HEK293 (cell line): ENCODE measurements around the gene ELAC1.

Source experiments
- BCL11B ChIP-seq: fragments of 450-650 bp; formaldehyde crosslinking; IDR thresholded peaks from 2 replicates; pipeline ENCODE4 v1.5.1; 2016; ENCODE audit warnings: low read depth, missing biosample characterization, missing genetic modification characterization
- HIC1 ChIP-seq: fragments of 450-650 bp; formaldehyde crosslinking; IDR thresholded peaks from 2 replicates; pipeline ENCODE4 v1.5.1; 2016; ENCODE audit warnings: missing biosample characterization, missing genetic modification characterization
- MEIS1 ChIP-seq: sonication (generic); formaldehyde crosslinking; IDR thresholded peaks from 2 replicates; pipeline ENCODE4 v1.8.1; 2022; ENCODE audit warnings: missing genetic modification reagents, mild to moderate bottlenecking, borderline replicate concordance
- MZF1 ChIP-seq: fragments of 450-650 bp; formaldehyde crosslinking; IDR thresholded peaks from 2 replicates; pipeline ENCODE4 v1.5.1; 2017; ENCODE audit warnings: missing biosample characterization, missing genetic modification characterization, borderline replicate concordance
- SP7 ChIP-seq: fragments of 450-650 bp; formaldehyde crosslinking; IDR thresholded peaks from 2 replicates; pipeline ENCODE4 v1.5.1; 2016; ENCODE audit warnings: missing biosample characterization, missing genetic modification characterization
- ZBTB20 ChIP-seq: fragments of 450-650 bp; formaldehyde crosslinking; IDR thresholded peaks from 2 replicates; pipeline ENCODE4 v1.5.1; 2016; ENCODE audit warnings: missing biosample characterization, missing genetic modification characterization
- ZBTB21 ChIP-seq: fragments of 450-650 bp; formaldehyde crosslinking; IDR thresholded peaks from 2 replicates; pipeline ENCODE4 v1.5.1; 2017; ENCODE audit warnings: missing biosample characterization, missing genetic modification characterization
- ZBTB44 ChIP-seq: fragments of 450-650 bp; IDR thresholded peaks from 2 replicates; pipeline ENCODE4 v1.5.1; 2018; ENCODE audit warnings: missing biosample characterization, mild to moderate bottlenecking, missing genetic modification characterization
- ZBTB6 ChIP-seq: fragments of 450-650 bp; formaldehyde crosslinking; IDR thresholded peaks from 2 replicates; pipeline ENCODE4 v1.5.1; 2017; ENCODE audit warnings: missing biosample characterization, missing genetic modification characterization
- ZFP37 ChIP-seq: fragments of 450-650 bp; formaldehyde crosslinking; IDR thresholded peaks from 2 replicates; pipeline ENCODE4 v1.5.1; 2016; ENCODE audit warnings: missing biosample characterization, missing genetic modification characterization
- ZNF10 ChIP-seq: fragments of 450-650 bp; formaldehyde crosslinking; IDR thresholded peaks from 2 replicates; pipeline ENCODE4 v1.5.1; 2017; ENCODE audit warnings: missing biosample characterization, missing genetic modification characterization
- ZNF114 ChIP-seq: fragments of 450-650 bp; formaldehyde crosslinking; IDR thresholded peaks from 2 replicates; pipeline ENCODE4 v1.5.0; 2017; ENCODE audit warnings: missing biosample characterization, missing genetic modification characterization
- ZNF174 ChIP-seq: fragments of 450-650 bp; formaldehyde crosslinking; IDR thresholded peaks from 2 replicates; pipeline ENCODE4 v1.5.0; 2017; ENCODE audit warnings: missing biosample characterization, mild to moderate bottlenecking, missing genetic modification characterization
- ZNF19 ChIP-seq: fragments of 450-650 bp; formaldehyde crosslinking; IDR thresholded peaks from 2 replicates; pipeline ENCODE4; 2016; ENCODE audit warnings: missing biosample characterization, missing genetic modification characterization, low read depth
- ZNF223 ChIP-seq: fragments of 450-650 bp; formaldehyde crosslinking; IDR thresholded peaks from 2 replicates; pipeline ENCODE4 v1.5.1; 2016; ENCODE audit warnings: missing biosample characterization, missing genetic modification characterization
- ZNF510 ChIP-seq: fragments of 450-650 bp; formaldehyde crosslinking; IDR thresholded peaks from 2 replicates; pipeline ENCODE4 v1.5.1; 2018; ENCODE audit warnings: mild to moderate bottlenecking, missing genetic modification characterization, missing biosample characterization; ENCODE audit not compliant: insufficient replicate concordance
- ZNF529 ChIP-seq: fragments of 450-650 bp; formaldehyde crosslinking; IDR thresholded peaks from 2 replicates; pipeline ENCODE4 v1.5.1; 2017; ENCODE audit warnings: missing genetic modification characterization, missing biosample characterization; ENCODE audit not compliant: insufficient replicate concordance
- ZNF548 ChIP-seq: fragments of 450-650 bp; formaldehyde crosslinking; IDR thresholded peaks from 2 replicates; pipeline ENCODE4 v1.5.1; 2016; ENCODE audit warnings: missing biosample characterization, missing genetic modification characterization
- ZNF561 ChIP-seq: fragments of 450-650 bp; IDR thresholded peaks from 2 replicates; pipeline ENCODE4 v1.5.1; 2018; ENCODE audit warnings: missing biosample characterization, missing genetic modification characterization, borderline replicate concordance
- ZNF639 ChIP-seq: fragments of 450-650 bp; formaldehyde crosslinking; IDR thresholded peaks from 2 replicates; pipeline ENCODE4 v1.5.1; 2016; ENCODE audit warnings: missing biosample characterization, missing genetic modification characterization
- ZNF768 ChIP-seq: fragments of 450-650 bp; formaldehyde crosslinking; IDR thresholded peaks from 2 replicates; pipeline ENCODE4 v1.5.1; 2018; ENCODE audit warnings: missing biosample characterization, mild to moderate bottlenecking, missing genetic modification characterization
- ZSCAN16 ChIP-seq: fragments of 450-650 bp; formaldehyde crosslinking; IDR thresholded peaks from 2 replicates; pipeline ENCODE4 v1.5.1; 2016; ENCODE audit warnings: missing biosample characterization, missing genetic modification characterization
- ZSCAN23 ChIP-seq: fragments of 450-650 bp; formaldehyde crosslinking; IDR thresholded peaks from 2 replicates; pipeline ENCODE4 v1.5.1; 2016; ENCODE audit warnings: missing biosample characterization, missing genetic modification characterization
- ZSCAN5A ChIP-seq: fragments of 450-650 bp; formaldehyde crosslinking; IDR thresholded peaks from 2 replicates; pipeline ENCODE4 v1.5.1; 2016; ENCODE audit warnings: missing biosample characterization, missing genetic modification characterization
- TF ChIP-seq, protein P1 (sequence below): fragments of 450-650 bp; formaldehyde crosslinking; IDR thresholded peaks from 2 replicates; pipeline ENCODE4 v1.5.1; 2016; ENCODE audit warnings: missing biosample characterization, missing genetic modification characterization
- TF ChIP-seq, protein P2 (sequence below): fragments of 450-650 bp; formaldehyde crosslinking; IDR thresholded peaks from 2 replicates; pipeline ENCODE4 v1.5.1; 2017; ENCODE audit warnings: missing biosample characterization, missing genetic modification characterization
- TF ChIP-seq, protein P3 (sequence below): fragments of 450-650 bp; formaldehyde crosslinking; IDR thresholded peaks from 2 replicates; pipeline ENCODE4 v1.5.1; 2016; ENCODE audit warnings: missing biosample characterization, missing genetic modification characterization

Gene ELAC1

GRCh38 chr18:51029694-51030536 lies 62.1 kb downstream of the ELAC1 start, which contains the start of gene SMAD4 (continued):
- TF ChIP-seq, protein P1, sequence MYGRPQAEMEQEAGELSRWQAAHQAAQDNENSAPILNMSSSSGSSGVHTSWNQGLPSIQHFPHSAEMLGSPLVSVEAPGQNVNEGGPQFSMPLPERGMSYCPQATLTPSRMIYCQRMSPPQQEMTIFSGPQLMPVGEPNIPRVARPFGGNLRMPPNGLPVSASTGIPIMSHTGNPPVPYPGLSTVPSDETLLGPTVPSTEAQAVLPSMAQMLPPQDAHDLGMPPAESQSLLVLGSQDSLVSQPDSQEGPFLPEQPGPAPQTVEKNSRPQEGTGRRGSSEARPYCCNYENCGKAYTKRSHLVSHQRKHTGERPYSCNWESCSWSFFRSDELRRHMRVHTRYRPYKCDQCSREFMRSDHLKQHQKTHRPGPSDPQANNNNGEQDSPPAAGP: no peak
- TF ChIP-seq ZNF529 (tag by site-specific recombination) (no peak), ZNF639 (tag by site-specific recombination) (no peak), ZSCAN5A (tag by site-specific recombination) (no peak), SP7 (tag by site-specific recombination) (peak; percentile 36; the same call in 1 of the 2 replicates), ZBTB6 (no peak), BCL11B (tag by site-specific recombination) (no peak), ZBTB21 (no peak), ZNF223 (no peak), ZNF114 (no peak), ZNF561 (tag by site-specific recombination) (0 out of 2 replicates have a peak, but pooled peaks have one; percentile 26), HIC1 (tag by site-specific recombination) (no peak), ZNF19 (tag by site-specific recombination) (no peak), MEIS1 (CRISPR knock-in tag) (no peak), ZSCAN16 (tag by site-specific recombination) (no peak), ZFP37 (peak; percentile 87; the same call in 1 of the 2 replicates), ZNF768 (tag by site-specific recombination) (no peak), ZNF10 (tag by site-specific recombination) (no peak), ZBTB20 (peak; percentile 54; the same call in 1 of the 2 replicates), ZNF548 (no peak), ZSCAN23 (tag by site-specific recombination) (no peak), ZNF510 (tag by site-specific recombination) (no peak), MZF1 (tag by site-specific recombination) (no peak), ZBTB44 (no peak), ZNF174 (tag by site-specific recombination) (no peak)
- TF ChIP-seq, protein P2, sequence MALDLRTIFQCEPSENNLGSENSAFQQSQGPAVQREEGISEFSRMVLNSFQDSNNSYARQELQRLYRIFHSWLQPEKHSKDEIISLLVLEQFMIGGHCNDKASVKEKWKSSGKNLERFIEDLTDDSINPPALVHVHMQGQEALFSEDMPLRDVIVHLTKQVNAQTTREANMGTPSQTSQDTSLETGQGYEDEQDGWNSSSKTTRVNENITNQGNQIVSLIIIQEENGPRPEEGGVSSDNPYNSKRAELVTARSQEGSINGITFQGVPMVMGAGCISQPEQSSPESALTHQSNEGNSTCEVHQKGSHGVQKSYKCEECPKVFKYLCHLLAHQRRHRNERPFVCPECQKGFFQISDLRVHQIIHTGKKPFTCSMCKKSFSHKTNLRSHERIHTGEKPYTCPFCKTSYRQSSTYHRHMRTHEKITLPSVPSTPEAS (tag by site-specific recombination): no peak
- TF ChIP-seq, protein P3, sequence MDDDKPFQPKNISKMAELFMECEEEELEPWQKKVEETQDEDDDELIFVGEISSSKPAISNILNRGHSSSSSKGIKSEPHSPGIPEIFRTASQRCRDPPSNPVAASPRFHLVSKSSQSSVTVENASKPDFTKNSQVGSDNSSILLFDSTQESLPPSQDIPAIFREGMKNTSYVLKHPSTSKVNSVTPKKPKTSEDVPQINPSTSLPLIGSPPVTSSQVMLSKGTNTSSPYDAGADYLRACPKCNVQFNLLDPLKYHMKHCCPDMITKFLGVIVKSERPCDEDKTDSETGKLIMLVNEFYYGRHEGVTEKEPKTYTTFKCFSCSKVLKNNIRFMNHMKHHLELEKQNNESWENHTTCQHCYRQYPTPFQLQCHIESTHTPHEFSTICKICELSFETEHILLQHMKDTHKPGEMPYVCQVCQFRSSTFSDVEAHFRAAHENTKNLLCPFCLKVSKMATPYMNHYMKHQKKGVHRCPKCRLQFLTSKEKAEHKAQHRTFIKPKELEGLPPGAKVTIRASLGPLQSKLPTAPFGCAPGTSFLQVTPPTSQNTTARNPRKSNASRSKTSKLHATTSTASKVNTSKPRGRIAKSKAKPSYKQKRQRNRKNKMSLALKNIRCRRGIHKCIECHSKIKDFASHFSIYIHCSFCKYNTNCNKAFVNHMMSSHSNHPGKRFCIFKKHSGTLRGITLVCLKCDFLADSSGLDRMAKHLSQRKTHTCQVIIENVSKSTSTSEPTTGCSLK: no peak
